AG09319 (cell line): Measurements from ENCODE around the gene DVL3.

ENCODE experiments used
- DNase-seq: peaks from one replicate; pipeline ENCODE4 v3.0.0-alpha.2; 2010; ENCODE audit warnings: low read depth; ENCODE audit errors: extremely low read depth
- TF ChIP-seq, protein P1 (sequence below): IDR thresholded peaks from 2 replicates; pipeline ENCODE4 v1.5.1; 2011; ENCODE audit warnings: low read depth, mild to moderate bottlenecking, inconsistent platforms, low read length, moderate library complexity

Gene DVL3

DNA sequence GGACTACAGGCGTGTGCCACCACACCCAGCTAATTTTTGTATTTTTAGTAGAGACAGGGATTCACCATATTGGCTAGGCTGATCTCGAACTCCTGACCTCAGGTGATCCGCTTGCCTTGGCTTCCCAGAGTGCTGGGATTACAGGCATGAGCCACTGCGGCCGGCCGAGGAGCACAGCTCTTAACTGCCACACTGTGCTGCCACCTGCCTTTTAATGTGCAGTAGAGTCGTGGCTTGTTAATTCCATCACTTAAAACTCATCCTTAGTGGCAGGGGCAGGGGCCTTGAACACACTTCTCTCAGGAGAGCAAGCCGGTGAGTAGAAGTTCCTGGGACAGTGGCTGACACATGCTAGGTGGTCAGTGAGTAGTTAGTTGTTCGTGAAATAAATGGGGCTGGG lies 43.3 kb downstream of the DVL3 start:
- DNase-seq: no peak
- TF ChIP-seq, protein P1, sequence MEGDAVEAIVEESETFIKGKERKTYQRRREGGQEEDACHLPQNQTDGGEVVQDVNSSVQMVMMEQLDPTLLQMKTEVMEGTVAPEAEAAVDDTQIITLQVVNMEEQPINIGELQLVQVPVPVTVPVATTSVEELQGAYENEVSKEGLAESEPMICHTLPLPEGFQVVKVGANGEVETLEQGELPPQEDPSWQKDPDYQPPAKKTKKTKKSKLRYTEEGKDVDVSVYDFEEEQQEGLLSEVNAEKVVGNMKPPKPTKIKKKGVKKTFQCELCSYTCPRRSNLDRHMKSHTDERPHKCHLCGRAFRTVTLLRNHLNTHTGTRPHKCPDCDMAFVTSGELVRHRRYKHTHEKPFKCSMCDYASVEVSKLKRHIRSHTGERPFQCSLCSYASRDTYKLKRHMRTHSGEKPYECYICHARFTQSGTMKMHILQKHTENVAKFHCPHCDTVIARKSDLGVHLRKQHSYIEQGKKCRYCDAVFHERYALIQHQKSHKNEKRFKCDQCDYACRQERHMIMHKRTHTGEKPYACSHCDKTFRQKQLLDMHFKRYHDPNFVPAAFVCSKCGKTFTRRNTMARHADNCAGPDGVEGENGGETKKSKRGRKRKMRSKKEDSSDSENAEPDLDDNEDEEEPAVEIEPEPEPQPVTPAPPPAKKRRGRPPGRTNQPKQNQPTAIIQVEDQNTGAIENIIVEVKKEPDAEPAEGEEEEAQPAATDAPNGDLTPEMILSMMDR: no peak

DNA sequence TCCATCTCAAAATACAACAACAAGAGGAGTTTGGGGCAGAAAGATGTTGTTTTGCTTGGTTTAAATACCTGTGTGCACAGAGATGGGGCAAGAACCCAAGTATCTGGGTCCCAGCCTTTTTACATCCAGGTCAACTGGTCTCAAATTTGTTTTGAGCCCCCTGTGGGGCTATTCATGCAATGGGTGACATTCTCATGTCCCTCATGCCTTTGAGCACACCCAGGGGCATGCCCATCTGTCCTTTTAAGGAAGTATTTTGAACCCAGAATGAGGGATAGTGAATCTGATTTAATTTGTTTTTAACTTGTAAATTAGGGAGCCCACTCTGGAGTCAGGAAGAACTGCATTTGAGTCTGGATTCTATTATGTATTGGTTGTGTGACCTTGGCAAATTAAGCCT lies 45.6 kb downstream of the DVL3 start:
- TF ChIP-seq, protein P1: no peak
- no peak for DNase-seq

DNA sequence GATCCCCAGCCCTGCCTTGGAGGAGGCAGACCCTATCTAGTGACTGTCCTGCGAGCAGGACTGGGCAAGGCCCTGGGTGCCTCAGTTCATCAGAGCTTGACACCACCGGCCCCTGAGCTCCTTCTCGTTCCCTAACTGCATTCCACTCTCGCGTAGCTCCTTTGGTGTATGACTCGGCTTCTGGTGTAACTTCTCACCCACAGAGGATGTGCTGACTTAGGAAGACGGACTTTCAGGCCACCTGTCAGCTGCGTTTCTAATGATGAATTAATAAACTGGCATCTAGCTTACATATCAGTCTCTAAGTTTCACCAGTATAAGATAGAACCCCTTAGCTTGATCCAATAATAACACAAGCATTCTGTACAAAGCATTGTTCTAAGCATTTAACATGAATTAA lies 48.3 kb downstream of the DVL3 start:
- TF ChIP-seq, protein P1: no peak
- DNase-seq: no peak

DNA sequence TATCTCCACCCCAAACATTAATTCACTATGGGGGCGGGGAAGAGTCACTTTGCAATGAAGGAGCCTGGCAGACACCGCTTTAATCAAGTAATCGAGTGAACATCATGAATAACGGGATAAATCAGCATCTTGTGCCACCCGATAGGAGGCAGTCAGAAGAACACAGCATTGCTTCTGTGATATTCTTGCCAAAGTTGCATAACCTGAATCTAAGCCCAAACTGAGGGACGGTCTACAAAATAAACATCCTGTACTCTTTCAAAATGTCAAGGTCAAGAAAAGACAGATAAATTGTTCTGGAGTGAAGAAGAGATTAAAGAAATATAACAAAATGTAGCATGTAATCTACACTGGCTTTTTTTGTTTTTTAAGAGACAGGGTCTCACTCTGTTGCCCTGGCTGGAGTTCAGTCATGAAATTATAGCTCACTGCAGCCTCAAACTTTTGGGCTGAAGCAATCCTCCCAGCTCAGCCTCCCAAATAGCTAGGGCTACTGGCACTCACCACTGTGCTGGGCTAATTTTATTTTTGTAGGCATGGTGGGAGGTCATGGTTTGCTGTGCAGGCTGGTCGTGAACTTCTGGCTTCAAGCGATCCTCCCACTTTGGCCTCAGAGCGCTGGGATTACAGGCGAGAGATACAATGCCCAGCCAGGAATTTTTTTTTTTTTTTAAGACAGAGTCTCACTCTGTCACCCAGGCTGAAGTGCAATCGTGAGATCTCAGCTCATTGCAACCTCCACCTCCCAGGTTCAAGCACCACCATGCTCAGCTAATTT lies 54.2 kb downstream of the DVL3 start:
- TF ChIP-seq, protein P1: no peak; the same call in 1 of the 2 replicates
- no peak for DNase-seq

DNA sequence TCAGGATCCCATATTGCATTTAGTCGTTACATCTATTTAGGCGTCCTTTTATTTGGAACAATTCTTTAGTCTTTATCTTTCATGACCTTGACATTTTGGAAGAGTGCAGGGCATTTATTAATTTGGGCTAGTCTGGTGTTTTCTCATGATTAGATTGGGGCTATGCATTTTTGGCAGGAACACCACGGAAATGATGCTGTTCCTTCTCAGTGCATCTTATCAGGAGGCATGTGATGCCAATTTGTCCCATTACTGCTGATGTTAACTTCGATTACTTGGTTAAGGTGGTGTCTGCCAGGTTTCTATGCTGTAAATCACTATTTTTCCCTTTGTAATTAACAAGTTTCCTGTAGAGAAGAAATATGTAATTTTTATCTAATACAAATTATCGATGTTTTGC lies 56.1 kb downstream of the DVL3 start:
- no peak for DNase-seq
- TF ChIP-seq, protein P1: no peak

DNA sequence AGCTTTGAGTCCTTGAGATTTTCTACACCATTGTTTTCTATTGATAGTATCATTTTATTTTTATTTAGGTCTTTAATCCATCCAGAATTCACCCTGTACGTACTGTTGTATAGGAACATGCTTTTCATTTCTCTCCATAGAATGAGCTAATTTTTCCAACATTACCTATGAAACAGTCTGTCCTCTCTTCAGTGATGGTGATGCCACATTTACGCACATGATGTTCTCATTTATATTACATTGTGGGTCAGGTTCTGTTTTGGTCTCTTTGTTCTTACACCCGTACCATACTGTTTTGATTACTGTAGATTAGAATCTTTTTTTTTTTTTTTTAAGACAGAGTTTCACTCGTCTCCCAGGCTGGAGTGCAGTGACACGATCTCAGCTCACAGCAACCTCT lies 56.5 kb downstream of the DVL3 start:
- no peak for DNase-seq
- TF ChIP-seq, protein P1: no peak

DNA sequence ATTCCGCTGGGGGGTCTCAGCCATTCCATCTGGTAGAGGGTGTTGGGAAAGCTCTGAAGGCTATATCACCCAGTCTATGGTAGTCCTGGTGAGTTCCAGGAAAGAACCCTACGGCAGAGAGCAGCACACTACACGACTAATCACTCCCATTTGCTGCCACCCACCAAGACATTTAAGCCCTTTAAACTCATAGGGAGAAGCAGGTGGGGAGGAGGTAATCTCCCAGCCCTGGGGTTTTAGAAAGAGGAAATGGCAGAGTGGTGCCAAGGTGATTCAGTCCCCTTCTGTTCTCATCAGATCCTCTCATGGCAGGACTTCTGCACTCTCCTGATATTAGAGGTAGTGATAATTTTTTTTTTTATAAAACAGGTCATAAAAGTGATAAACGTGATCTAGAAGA lies 63.6 kb downstream of the DVL3 start:
- no peak for DNase-seq
- TF ChIP-seq, protein P1: no peak
